Dedifferentiated amniotic fluid mesenchymal stem cell (primary cell): Measurements from ENCODE around the gene URI1.
"Not testable (repeated sequence)": the region's sequence is repeated elsewhere in the genome, so short reads cannot be mapped to it uniquely, and the experiment has no call there.

Experiments
- DNase-seq: peaks from one replicate; pipeline ENCODE4 v3.0.0-alpha.2; 2016; ENCODE audit errors: extremely low spot score

Gene URI1

GRCh38 chr19:29942404-29943261 lies 594 bp downstream of the URI1 start:
- DNase-seq, result no peak

DNA sequence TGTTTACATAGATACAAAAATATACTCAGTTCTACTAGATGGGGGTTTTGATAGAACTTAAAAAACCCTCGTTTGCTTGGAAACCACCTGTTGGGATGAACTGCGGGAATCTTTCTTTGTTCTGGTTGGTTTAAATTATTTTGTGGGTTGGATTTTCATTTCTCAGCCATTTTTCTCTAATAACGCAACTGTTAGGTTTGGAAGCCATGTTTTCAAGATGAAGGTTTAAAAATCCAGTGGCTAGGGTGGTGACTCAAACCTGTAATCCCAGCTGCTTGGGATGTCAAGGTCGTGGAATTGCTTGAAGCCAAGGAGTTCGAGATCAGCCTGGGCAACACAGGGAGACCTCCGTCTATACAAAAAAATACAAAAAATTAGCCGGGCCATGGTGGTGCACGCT lies 1.6 kb downstream of the URI1 start:
- DNase-seq, result no peak

GRCh38 chr19:29944390-29945012 lies 2.5 kb downstream of the URI1 start:
- DNase-seq, result no peak

DNA sequence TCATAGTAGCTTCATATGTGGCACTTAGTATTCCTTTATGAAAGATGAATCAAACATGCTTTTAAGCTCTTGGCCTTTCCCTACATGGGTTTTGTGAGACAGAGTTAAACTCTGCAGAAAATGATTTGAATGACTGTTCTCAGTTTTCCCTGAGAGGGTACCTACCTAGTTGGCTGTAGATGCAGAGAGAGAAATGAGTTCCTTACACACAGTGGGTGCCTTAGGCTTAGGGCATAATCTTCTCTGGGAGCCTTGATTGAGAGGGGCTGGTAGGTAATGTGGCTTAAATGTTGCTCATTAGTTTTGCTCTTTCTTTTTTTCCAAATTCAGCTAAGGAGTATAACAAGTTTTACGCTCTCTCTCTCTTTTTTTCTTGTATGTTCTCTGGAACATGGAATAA lies 3.0 kb downstream of the URI1 start:
- no peak for DNase-seq

GRCh38 chr19:29945433-29945832 lies 3.4 kb downstream of the URI1 start:
- DNase-seq, result no peak

GRCh38 chr19:29946645-29947044 lies 4.6 kb downstream of the URI1 start:
- DNase-seq, result no peak

- DNase-seq, result no peak
These were observed 5.8 kb downstream of the URI1 start for GRCh38 chr19:29947871-29948270.

- not testable (repeated sequence) for DNase-seq
These were observed 6.9 kb downstream of the URI1 start for GRCh38 chr19:29948759-29949470.

DNA sequence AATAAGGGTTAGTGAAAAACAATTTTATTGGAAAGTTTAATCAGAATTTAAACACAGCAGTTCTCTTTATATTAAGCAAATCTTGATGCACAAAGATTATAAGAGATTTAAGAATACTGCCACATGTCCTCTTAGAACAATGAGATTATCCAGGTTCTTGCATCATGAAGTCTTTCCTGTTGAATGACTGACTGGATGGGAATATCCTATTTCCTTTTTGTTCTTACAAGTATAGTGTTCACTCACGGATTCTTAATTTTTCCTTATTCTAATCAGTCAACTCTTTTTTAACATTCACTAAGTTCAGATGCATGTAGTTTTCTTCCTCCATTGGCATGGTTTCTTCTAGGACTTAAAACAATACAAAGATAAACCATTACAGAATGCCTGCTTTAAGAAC lies 10.1 kb downstream of the URI1 start:
- no peak for DNase-seq

- no peak for DNase-seq
These were observed 10.6 kb downstream of the URI1 start for GRCh38 chr19:29952646-29953045.

DNA sequence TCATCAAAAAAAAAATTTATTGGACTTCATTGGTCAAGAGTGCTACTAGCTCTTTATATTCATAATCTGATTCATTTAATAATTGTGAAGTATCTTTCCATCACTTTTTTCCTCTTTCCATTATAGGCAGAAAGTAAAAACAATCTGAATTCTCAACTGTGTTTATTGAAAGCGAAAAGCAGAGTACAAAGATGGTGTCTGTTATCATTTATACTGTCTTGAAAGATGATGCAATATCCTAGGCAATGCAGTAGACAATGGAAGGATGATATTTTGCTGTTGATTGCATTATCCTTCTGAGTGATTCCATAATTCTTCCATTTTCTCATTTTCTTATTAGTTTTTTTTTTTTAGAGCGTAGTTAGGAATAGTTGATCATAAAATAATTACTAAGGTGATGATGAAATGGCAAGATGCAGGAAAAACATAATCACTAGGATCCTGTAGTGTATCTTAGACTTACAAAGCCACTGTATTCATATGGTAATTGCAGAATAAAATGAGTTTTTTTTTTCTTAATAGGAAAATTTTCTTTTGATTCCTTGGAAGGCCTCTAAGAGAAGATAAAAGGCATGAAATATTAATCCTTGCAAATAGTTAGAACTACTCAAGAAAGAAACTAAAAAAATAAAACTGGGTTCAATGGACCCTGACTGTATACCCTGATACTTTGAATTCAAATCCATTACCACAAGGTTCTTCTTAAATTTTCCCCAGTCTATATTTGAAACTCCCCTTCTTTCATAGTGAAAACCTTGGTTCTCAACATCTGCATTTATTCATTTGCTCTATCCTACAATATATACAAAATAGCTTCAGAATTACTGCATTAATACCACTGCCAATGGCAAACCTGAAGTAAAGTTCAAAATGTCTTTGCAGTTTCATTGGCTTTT lies 11.6 kb downstream of the URI1 start:
- DNase-seq, result no peak

- DNase-seq, result no peak
These were observed 14.8 kb downstream of the URI1 start for GRCh38 chr19:29956855-29957254.

DNA sequence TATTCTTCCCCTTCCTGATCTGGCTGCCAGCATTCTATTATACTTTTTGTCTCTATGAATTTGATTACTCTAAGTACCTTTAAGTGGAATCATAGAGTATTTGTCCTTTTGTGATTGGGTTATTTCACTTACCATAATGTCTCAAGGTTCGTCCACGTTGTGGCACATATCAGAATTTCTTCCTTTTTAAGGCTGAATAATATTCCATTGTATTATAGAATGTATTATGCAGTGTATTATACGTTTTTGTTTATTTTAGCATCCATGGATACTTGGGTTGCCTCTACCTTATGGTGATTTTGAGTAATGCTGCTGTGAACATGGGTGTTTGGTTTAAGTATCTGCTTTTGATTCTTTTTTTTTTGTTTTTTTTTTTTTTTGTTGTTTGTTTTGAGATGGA lies 19.3 kb downstream of the URI1 start:
- no peak for DNase-seq

DNA sequence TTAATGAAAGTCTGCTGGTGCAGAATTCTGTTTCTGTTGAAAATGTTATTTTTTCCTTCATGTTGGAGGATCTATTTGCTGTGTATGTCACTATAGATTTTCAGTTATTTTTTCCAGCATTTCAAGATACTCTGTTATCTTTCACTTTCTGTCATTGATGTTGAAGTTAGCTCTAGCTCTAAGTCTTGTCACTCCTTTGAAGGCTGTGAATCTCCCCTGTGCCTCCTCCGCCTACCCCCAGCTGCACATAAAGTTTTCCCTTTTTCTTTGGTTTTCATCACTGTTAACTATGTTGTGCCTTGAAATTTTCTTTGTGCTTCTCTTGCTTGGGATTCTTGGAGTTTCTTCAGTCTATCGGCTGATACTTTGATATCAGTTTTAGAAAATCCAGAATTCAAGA lies 20.8 kb downstream of the URI1 start:
- no peak for DNase-seq

DNA sequence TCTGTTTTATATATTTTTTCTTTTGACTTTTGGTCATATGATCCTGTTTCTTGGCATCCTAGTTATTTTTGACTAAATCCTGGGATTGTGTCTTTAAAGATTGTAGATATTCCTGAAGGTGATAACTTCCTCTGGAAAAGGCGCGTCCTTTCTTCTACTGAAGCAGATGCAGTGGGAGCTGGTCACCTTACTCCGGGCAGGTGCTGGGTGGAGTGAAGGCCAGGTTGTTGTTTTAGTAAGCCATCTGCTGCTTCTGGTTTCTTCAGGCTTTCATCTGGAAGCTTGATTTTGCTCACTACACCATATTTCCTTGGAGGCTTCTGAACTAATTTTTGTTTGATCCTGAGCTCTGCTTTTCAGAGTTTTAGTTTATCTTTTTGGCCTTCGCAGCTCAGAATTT lies 21.5 kb downstream of the URI1 start:
- DNase-seq, result no peak

GRCh38 chr19:29964171-29964570 lies 22.1 kb downstream of the URI1 start:
- DNase-seq, result no peak

GRCh38 chr19:29965492-29965891 lies 23.5 kb downstream of the URI1 start:
- DNase-seq, result no peak

GRCh38 chr19:29966142-29966541 lies 24.1 kb downstream of the URI1 start:
- not testable (repeated sequence) for DNase-seq

DNA sequence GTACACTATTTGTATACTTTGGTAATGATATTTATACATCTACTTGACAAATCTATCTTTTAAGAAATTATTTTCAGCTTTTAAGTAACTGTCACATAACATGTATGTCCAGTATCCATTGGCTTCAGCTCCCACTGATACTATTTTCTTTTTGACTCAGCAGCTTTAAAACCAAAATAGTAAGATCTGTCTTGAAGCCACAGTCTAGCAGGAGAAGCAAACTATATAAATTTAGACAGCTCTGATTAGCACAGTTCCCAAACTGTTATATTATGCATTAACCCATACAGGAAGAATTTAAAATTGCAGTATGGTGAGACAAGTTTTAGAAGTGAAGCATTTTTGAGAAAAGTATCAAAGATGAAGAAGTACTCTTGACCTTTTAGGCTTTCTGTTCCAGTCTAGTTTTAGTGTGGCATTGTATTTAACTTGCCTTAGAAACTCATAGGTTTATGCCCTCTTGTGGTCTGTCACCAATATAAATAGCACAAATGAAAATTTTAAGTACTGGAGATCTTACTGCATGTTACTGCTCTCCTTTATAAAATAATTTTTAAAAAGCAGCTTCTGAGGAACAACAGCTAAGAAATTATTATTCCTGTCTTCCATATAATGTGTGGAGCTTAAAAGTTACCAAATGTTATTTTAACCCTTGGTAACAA lies 24.7 kb downstream of the URI1 start:
- DNase-seq, result peak; percentile 27

DNA sequence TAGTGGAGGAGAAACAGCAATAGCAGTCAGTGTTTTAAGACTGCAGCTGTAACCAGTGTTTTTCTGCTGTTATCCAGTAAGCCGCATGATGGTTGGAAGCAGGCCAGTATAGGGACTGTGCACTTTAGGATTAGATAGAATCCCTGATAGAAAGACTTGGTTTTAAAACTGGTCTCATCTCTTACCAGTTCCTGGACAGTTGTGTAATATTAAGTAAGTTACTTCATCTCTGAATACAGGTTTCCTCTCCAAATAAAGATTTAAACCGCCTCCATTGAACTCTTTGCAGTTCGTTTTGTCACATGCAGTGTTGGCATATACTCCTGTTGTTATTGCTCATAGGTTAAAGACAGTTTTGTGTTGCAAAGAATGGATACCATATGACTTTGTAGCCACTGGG lies 25.6 kb downstream of the URI1 start:
- DNase-seq, result no peak

DNA sequence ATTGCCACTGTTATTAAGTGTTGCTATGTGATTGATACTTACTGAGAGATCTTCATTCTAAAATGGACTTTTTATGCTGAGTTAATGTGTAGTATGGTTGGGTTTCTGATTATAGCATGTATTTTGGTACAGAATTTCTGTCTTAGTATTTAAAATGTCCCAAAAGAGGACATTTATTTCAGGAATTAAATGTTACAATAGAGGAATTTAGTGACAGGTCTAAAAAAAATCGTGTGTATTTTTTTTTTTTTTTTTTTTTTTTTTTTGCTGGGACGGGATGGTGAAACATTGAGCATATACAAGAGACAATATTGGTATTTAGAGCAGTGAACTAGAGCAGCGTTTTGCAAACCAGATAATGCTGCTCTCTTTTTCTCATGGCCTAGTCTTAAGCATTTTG lies 27.9 kb downstream of the URI1 start:
- DNase-seq, result no peak
